ENCODE data around the gene TIMD4. TPM values are rescaled to one million over a fixed set of nuclear protein-coding genes. Genes with fewer than 3 reads are reported as not detected.

TIMD4 gene
- total RNA-seq, 2 donors from 2014 or later = 1.2 to 7.5 TPM

DNA sequence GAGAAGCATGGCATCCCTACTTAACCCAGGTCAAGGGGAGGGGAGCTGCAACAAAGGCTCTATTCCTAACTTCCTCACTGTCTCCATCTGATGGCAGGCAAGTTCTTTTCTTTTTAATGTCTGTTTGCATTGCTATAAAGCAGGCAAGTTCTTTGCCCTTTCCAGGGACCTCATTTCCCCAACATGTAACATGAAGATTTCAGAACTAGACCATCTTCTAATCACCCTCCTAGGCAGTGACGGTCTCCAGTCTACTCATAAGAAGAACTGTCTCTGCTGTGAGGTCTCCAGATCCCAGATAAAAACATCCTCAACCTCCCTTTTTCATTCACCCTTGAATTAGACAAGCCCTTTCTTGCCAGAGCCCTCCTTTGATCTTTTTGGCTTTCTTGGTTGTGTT, 70.8 kb downstream of the TIMD4 start:
- DNase-seq (ENCODE audit: low spot score) = no peak
- TF ChIP-seq, protein P1, sequence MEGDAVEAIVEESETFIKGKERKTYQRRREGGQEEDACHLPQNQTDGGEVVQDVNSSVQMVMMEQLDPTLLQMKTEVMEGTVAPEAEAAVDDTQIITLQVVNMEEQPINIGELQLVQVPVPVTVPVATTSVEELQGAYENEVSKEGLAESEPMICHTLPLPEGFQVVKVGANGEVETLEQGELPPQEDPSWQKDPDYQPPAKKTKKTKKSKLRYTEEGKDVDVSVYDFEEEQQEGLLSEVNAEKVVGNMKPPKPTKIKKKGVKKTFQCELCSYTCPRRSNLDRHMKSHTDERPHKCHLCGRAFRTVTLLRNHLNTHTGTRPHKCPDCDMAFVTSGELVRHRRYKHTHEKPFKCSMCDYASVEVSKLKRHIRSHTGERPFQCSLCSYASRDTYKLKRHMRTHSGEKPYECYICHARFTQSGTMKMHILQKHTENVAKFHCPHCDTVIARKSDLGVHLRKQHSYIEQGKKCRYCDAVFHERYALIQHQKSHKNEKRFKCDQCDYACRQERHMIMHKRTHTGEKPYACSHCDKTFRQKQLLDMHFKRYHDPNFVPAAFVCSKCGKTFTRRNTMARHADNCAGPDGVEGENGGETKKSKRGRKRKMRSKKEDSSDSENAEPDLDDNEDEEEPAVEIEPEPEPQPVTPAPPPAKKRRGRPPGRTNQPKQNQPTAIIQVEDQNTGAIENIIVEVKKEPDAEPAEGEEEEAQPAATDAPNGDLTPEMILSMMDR (IDR thresholded peaks at IDR 0.05) = no peak
- TF ChIP-seq POLR2AphosphoS5 (IDR thresholded peaks at IDR 0.05) (no peak), POLR2A (IDR thresholded peaks at IDR 0.05) (no peak)
- Histone ChIP-seq H3K4me3 (no peak overlapping the region), H3K27ac (no peak overlapping the region), H3K9me3 (no peaks in the 10 kb centered on the region), H3K27me3 (replicated peaks; ENCODE audit: insufficient read depth) (no peaks in the 10 kb centered on the region), H3K4me1 (replicated peaks) (no peaks in the 10 kb centered on the region), H3K36me3 (no peaks in the 10 kb centered on the region)
- intact Hi-C loops (cut with DNase I) = no loop called here
- 27% methylated on average over 1 of the region's 1 CpG for WGBS

DNA sequence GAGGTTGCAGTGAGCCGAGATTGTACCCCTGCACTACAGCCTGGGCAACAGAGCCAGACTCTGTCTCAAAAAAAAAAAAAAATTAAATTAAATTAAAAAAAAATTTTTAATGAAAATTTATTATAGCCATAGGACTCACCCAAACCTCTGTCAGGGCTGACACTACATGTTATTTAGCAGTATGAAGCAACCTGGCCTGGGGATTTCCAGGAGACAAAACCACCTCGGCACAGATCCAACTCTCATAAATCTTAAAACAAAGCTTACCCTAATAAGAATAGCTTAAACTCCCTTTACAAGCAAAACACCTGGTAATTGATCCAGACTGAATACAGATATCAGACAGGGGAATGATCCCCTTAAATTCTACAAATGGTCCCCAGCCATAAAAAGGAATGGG, 74.5 kb downstream of the TIMD4 start:
- WGBS = 50% methylated on average over 2 of the region's 2 CpGs
- Histone ChIP-seq H3K36me3 (no peaks in the 10 kb centered on the region), H3K4me3 (no peak overlapping the region), H3K27me3 (replicated peaks; ENCODE audit: insufficient read depth) (no peaks in the 10 kb centered on the region), H3K9me3 (no peaks in the 10 kb centered on the region), H3K4me1 (replicated peaks) (no peaks in the 10 kb centered on the region), H3K27ac (no peak overlapping the region)
- no peak for DNase-seq (ENCODE audit: low spot score)
- TF ChIP-seq POLR2AphosphoS5 (IDR thresholded peaks at IDR 0.05) = no peak
- no peak for TF ChIP-seq POLR2A (IDR thresholded peaks at IDR 0.05)
- TF ChIP-seq, protein P1 (IDR thresholded peaks at IDR 0.05) = no peak
- intact Hi-C loops (cut with DNase I) = no loop called here

DNA sequence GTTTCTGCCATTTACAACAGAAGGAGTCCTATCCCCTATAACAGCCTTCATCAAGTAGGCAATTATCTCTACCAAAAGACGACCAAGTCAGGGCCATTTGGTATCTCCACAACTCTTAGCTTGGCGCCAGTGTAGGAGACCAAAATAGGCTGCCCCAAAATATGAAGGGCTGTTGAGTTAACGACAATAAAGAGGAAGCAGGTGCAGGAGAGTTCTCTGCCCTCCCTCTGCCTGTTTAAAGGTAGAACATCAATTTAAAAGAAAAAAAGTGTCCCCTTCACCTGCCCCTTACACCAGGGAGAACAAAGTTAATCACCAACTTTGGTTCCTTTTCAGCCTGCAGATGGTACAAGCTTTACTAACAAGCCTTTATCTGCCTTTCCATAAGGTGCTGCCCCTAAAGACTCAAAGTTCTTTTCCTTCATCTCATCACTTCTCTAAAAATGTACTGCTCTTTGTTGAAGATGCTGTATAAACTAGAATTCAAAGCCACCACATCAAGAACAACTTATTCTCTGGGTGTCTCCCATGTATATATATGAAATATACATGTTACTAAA, 79.6 kb downstream of the TIMD4 start:
- H3K27me3 ChIP-seq (replicated peaks; ENCODE audit: insufficient read depth) = no peaks in the 10 kb centered on the region
- TF ChIP-seq POLR2A (IDR thresholded peaks at IDR 0.05) (no peak), POLR2AphosphoS5 (IDR thresholded peaks at IDR 0.05) (no peak)
- TF ChIP-seq, protein P1 (IDR thresholded peaks at IDR 0.05) = no peak
- H3K27ac ChIP-seq = no peak overlapping the region
- 69% methylated on average over 3 of the region's 3 CpGs for WGBS
- H3K4me1 ChIP-seq (replicated peaks) = no peaks in the 10 kb centered on the region
- no peak overlapping the region for H3K4me3 ChIP-seq
- no peaks in the 10 kb centered on the region for H3K36me3 ChIP-seq
- intact Hi-C loops (cut with DNase I) = no loop called here
- DNase-seq (ENCODE audit: low spot score) = no peak
- no peaks in the 10 kb centered on the region for H3K9me3 ChIP-seq

DNA sequence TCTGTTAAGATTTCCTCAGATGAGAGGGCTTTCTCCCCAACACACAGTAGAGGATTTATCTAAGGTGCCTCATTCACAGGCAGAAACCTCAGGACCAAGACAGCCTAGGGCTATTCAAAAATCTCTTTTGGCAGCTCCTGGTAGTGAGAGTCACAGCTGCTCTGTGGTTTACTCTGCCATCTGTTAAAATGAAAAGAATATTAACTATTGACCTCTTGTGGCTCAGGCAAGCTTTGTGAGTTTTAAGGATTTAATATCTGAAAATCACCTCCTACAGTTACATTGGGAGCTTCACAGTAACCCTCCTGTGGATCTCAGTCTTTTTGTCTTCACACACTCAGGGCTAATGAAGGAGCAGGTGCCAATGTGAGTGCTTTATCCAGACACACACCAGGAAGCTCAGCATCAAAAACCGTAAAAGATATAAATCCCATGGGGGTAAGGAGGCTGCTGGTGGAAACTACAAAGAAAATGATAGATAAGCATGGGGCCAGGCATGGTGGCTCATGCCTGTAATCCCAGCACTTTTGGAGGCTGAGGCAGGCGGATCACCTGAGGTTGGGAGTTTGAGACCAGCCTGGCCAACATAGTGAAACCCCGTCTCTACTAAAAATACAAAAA, 83.3 kb downstream of the TIMD4 start:
- no peaks in the 10 kb centered on the region for H3K9me3 ChIP-seq
- intact Hi-C loops (cut with DNase I) = no loop called here
- H3K4me1 ChIP-seq (replicated peaks) = no peaks in the 10 kb centered on the region
- H3K36me3 ChIP-seq = no peaks in the 10 kb centered on the region
- WGBS = 82% methylated on average over 3 of the region's 3 CpGs
- no peak for TF ChIP-seq POLR2AphosphoS5 (IDR thresholded peaks at IDR 0.05)
- TF ChIP-seq, protein P1 (IDR thresholded peaks at IDR 0.05) = no peak
- no peak for TF ChIP-seq POLR2A (IDR thresholded peaks at IDR 0.05)
- H3K27ac ChIP-seq = no peak overlapping the region
- no peak overlapping the region for H3K4me3 ChIP-seq
- H3K27me3 ChIP-seq (replicated peaks; ENCODE audit: insufficient read depth) = no peaks in the 10 kb centered on the region
- DNase-seq (ENCODE audit: low spot score) = no peak

DNA sequence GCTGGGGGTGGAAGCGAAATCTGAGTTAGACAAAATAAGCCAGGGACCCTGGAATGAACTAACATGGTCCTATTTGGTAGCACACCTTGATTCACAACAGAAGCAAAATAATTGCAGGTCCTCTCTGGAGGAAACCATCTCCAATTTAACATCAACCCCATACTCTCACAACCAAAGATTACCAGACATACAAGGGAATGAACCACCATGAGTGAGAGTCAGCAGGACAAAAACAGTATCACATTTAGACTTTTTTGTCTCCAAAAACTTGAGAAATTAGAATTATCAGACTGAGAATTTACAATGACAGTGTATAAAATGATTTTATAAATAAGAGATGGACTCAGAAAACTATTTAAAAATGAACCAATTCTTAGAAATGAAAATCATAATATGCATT, 91.8 kb downstream of the TIMD4 start:
- no peaks in the 10 kb centered on the region for H3K27me3 ChIP-seq (replicated peaks; ENCODE audit: insufficient read depth)
- WGBS = 91% methylated on average over 1 of the region's 1 CpG
- no peaks in the 10 kb centered on the region for H3K9me3 ChIP-seq
- H3K36me3 ChIP-seq = no peaks in the 10 kb centered on the region
- H3K4me3 ChIP-seq = no peak overlapping the region
- intact Hi-C loops (cut with DNase I) = no loop called here
- H3K4me1 ChIP-seq (replicated peaks) = no peaks in the 10 kb centered on the region
- TF ChIP-seq POLR2AphosphoS5 (IDR thresholded peaks at IDR 0.05) (no peak), POLR2A (IDR thresholded peaks at IDR 0.05) (no peak)
- H3K27ac ChIP-seq = no peak overlapping the region
- DNase-seq (ENCODE audit: low spot score) = no peak

Data from prostate gland (tissue), 2 donors.